Right atrium auricular region (tissue), 2 donors: Measurements from ENCODE around the gene CERS3. TPM values are rescaled to one million over a fixed set of nuclear protein-coding genes. Genes with fewer than 3 reads are reported as not detected.
"Not testable (repeated sequence)": the region's sequence is repeated elsewhere in the genome, so short reads cannot be mapped to it uniquely, and the experiment has no call there.

ENCODE experiments used
- DNase-seq: peaks from one replicate; pipeline ENCODE4 v3.0.0-alpha.2; 2019; ENCODE audit warnings: low spot score
- H3K27ac ChIP-seq, 2 donors: fragments of 200-600 bp; sonication (generic); 1 replicate in 1 of 2; 2 replicates in 1 of 2; pipeline ENCODE4 v1.5.1; 2016 to 2019
- H3K27me3 ChIP-seq, 2 donors: fragments of 200-600 bp; sonication (generic); one replicate each; pipeline versions ENCODE4 v1.5.1 to v1.6.0; 2017 to 2019
- H3K36me3 ChIP-seq: fragments of 200-600 bp; sonication (generic); one replicate; pipeline ENCODE4 v1.5.1; 2016
- H3K4me1 ChIP-seq, 2 donors: fragments of 200-600 bp; sonication (generic); one replicate each; pipeline versions ENCODE4 v1.5.1 to v1.6.0; 2017 to 2019
- H3K4me3 ChIP-seq, 2 donors: fragments of 200-600 bp; sonication (generic); 1 replicate in 1 of 2; 2 replicates in 1 of 2; pipeline ENCODE4 v1.5.1; 2017 to 2019; ENCODE audit warnings: mild to moderate bottlenecking in 1 of 2, moderate library complexity in 1 of 2
- H3K9me3 ChIP-seq, 2 donors: fragments of 200-600 bp; sonication (generic); one replicate each; pipeline ENCODE4 v1.5.1; 2019
- total RNA-seq, 2 donors: library from RNA; depleted of rRNA; stranded (reverse); fragments of >200 nt; gene quantifications; one replicate each; pipeline ENCODE4 v1.1.0, GENCODE V29; 2016
- TF ChIP-seq, protein P1 (sequence below), 2 donors: fragments of 200-600 bp; sonication (generic); IDR thresholded peaks; one replicate each; pipeline ENCODE4 v1.5.1; 2019; ENCODE audit warnings: antibody characterized with exemption in 2 of 2

The CERS3 gene
- total RNA-seq, 2 donors from 2014 or later, result not detected

- H3K36me3 ChIP-seq, result no peaks in the 10 kb centered on the region
- H3K27ac ChIP-seq, result no peak overlapping the region
- no peaks in the 10 kb centered on the region for H3K4me1 ChIP-seq
- no peak for DNase-seq
- H3K9me3 ChIP-seq, result peaks cover 0 to 6% of the 10 kb centered on the region in 2 donors
- no peak overlapping the region for H3K4me3 ChIP-seq
- TF ChIP-seq, protein P1, sequence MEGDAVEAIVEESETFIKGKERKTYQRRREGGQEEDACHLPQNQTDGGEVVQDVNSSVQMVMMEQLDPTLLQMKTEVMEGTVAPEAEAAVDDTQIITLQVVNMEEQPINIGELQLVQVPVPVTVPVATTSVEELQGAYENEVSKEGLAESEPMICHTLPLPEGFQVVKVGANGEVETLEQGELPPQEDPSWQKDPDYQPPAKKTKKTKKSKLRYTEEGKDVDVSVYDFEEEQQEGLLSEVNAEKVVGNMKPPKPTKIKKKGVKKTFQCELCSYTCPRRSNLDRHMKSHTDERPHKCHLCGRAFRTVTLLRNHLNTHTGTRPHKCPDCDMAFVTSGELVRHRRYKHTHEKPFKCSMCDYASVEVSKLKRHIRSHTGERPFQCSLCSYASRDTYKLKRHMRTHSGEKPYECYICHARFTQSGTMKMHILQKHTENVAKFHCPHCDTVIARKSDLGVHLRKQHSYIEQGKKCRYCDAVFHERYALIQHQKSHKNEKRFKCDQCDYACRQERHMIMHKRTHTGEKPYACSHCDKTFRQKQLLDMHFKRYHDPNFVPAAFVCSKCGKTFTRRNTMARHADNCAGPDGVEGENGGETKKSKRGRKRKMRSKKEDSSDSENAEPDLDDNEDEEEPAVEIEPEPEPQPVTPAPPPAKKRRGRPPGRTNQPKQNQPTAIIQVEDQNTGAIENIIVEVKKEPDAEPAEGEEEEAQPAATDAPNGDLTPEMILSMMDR (IDR thresholded peaks at IDR 0.05), result no peak
- no peaks in the 10 kb centered on the region for H3K27me3 ChIP-seq
These were observed 64.5 kb downstream of the CERS3 start for GRCh38 chr15:100464256-100464655.

DNA sequence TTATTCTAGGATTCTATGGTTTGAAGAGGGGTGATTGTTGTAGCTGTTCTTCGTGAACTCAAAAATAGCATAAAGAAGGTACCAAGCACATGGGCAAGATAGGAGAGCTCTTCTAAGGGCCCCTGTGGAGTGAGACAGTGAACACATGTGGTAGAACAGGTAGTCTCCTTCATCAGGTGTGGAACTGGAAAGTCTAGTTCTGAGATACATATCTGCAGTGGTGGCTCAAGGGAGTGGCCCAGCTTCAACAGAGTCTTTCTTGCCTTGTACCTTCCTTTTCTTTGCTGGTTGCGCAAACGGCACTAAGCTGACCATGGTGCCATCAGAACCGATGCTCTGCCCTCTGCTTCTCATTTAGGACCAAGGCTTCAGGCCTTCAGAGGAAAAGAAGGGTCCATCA is 65.2 kb downstream of the CERS3 start:
- Histone ChIP-seq H3K9me3 (peaks cover 0 to 14% of the 10 kb centered on the region in 2 donors), H3K27me3 (no peaks in the 10 kb centered on the region), H3K36me3 (no peaks in the 10 kb centered on the region), H3K4me3 (no peak overlapping the region), H3K27ac (no peak overlapping the region), H3K4me1 (no peaks in the 10 kb centered on the region)
- no peak for DNase-seq
- TF ChIP-seq, protein P1 (IDR thresholded peaks at IDR 0.05), result no peak

DNA sequence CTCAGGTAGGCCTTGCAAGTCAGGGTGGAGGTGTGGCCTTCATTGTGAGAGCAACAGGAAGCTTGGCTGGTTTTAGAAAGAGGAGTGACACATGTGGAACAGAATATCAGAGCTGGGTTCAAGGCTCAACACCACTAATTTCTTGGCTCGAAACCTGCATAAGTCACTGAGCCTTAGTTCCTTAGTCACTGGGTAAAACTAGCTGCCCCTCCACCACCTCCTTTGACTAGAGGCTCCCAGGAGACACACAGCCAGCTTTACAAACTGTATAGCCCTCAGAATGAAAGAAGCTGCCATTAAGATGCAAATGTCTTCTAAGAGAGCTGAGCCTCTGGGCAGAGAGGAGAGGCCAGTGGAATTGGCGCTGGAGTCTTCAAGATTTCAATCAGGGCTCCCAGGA is 67.7 kb downstream of the CERS3 start:
- Histone ChIP-seq H3K4me3 (no peak overlapping the region), H3K4me1 (no peaks in the 10 kb centered on the region), H3K27ac (no peak overlapping the region), H3K27me3 (no peaks in the 10 kb centered on the region), H3K36me3 (no peaks in the 10 kb centered on the region), H3K9me3 (peaks cover 0 to 38% of the 10 kb centered on the region in 2 donors)
- DNase-seq, result no peak
- TF ChIP-seq, protein P1 (IDR thresholded peaks at IDR 0.05), result no peak

- no peak overlapping the region for H3K4me3 ChIP-seq
- no peaks in the 10 kb centered on the region for H3K36me3 ChIP-seq
- no peak for DNase-seq
- TF ChIP-seq, protein P1 (IDR thresholded peaks at IDR 0.05), result no peak
- H3K9me3 ChIP-seq, result peaks cover 0 to 54% of the 10 kb centered on the region in 2 donors
- no peak overlapping the region for H3K27ac ChIP-seq
- H3K4me1 ChIP-seq, result no peaks in the 10 kb centered on the region
- no peaks in the 10 kb centered on the region for H3K27me3 ChIP-seq
These were observed 71.5 kb downstream of the CERS3 start for GRCh38 chr15:100457201-100457600.

GRCh38 chr15:100454148-100454547 is 74.6 kb downstream of the CERS3 start:
- H3K4me1 ChIP-seq, result no peaks in the 10 kb centered on the region
- no peak overlapping the region for H3K27ac ChIP-seq
- H3K36me3 ChIP-seq, result no peaks in the 10 kb centered on the region
- no peak overlapping the region for H3K4me3 ChIP-seq
- peaks cover 0 to 62% of the 10 kb centered on the region in 2 donors for H3K9me3 ChIP-seq
- TF ChIP-seq, protein P1 (IDR thresholded peaks at IDR 0.05), result no peak
- DNase-seq, result no peak
- H3K27me3 ChIP-seq, result no peaks in the 10 kb centered on the region

DNA sequence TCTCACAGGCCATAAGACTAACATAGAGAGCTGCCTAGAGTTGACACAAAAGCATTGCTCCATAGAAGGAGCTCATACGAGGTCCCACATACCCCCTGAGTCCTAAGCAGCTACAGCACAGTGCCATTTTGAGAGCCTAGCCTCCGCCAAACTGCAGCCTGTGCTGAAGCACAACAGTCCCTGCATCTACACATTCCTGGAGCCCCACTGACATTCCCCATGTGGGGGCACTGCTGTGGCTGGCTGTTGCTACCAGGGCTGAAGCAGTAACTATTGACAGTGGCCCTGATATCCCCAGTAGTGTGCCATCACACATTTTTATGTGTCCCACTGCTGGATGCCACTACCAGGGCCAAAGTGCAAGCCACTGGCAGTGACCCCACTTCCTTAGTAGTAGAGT is 80.3 kb downstream of the CERS3 start:
- H3K27ac ChIP-seq, result no peak overlapping the region
- H3K36me3 ChIP-seq, result no peaks in the 10 kb centered on the region
- DNase-seq, result no peak
- H3K4me3 ChIP-seq, result no peak overlapping the region
- no peaks in the 10 kb centered on the region for H3K27me3 ChIP-seq
- no peaks in the 10 kb centered on the region for H3K4me1 ChIP-seq
- peaks cover 0 to 22% of the 10 kb centered on the region in 2 donors for H3K9me3 ChIP-seq
- TF ChIP-seq, protein P1 (IDR thresholded peaks at IDR 0.05), result no peak

- H3K36me3 ChIP-seq, H3K27ac ChIP-seq, H3K4me3 ChIP-seq, H3K9me3 ChIP-seq, H3K4me1 ChIP-seq, DNase-seq, H3K27me3 ChIP-seq: not testable (repeated sequence)
These were observed 87.7 kb downstream of the CERS3 start for GRCh38 chr15:100441063-100441462.
